MG63 (cell line): ENCODE data around the gene NPSR1. TPM values are rescaled to one million over a fixed set of nuclear protein-coding genes. Genes with fewer than 3 reads are reported as not detected.
"Not testable (repeated sequence)": the region's sequence is repeated elsewhere in the genome, so short reads cannot be mapped to it uniquely, and the experiment has no call there.

ENCODE experiments used
- DNase-seq: peaks from one replicate; pipeline ENCODE4 v3.0.0-alpha.2; 2020
- H3K27me3 ChIP-seq: fragments of 250-450 bp; sonication (Bioruptor Pico); 2 replicates; pipeline ENCODE4 v1.5.1; 2020; ENCODE audit warnings: mild to moderate bottlenecking, moderate library complexity
- H3K36me3 ChIP-seq: fragments of 250-450 bp; sonication (Bioruptor Pico); 2 replicates; pipeline ENCODE4 v1.5.1; 2020; ENCODE audit warnings: mild to moderate bottlenecking, moderate library complexity
- H3K4me3 ChIP-seq: fragments of 250-450 bp; sonication (Bioruptor Pico); 2 replicates; pipeline ENCODE4 v1.5.1; 2020; ENCODE audit warnings: mild to moderate bottlenecking, moderate library complexity
- H3K9me3 ChIP-seq: fragments of 250-450 bp; sonication (Bioruptor Pico); 2 replicates; pipeline ENCODE4 v1.5.1; 2020; ENCODE audit warnings: mild to moderate bottlenecking, moderate library complexity
- total RNA-seq: library from RNA; depleted of rRNA; stranded (reverse); fragments of >200 nt; shearing (Covaris generic); gene quantifications from 2 replicates; pipeline ENCODE4 v1.2.3, GENCODE V29; 2014; ENCODE audit warnings: low replicate concordance

The NPSR1 gene
- total RNA-seq, 1 experiment from 2014 or later = not detected

GRCh38 chr7:34838329-34838728, 180.3 kb downstream of the NPSR1 start:
- H3K9me3 ChIP-seq = no peaks in the 10 kb centered on the region
- peak; percentile 54 for DNase-seq
- no peaks in the 10 kb centered on the region for H3K27me3 ChIP-seq
- H3K4me3 ChIP-seq = no peak overlapping the region
- H3K36me3 ChIP-seq = no peaks in the 10 kb centered on the region

GRCh38 chr7:34839645-34840044, 181.6 kb downstream of the NPSR1 start:
- DNase-seq = no peak
- Histone ChIP-seq H3K9me3 (no peaks in the 10 kb centered on the region), H3K4me3 (no peak overlapping the region), H3K36me3 (no peaks in the 10 kb centered on the region), H3K27me3 (no peaks in the 10 kb centered on the region)

GRCh38 chr7:34840176-34840785, 182.3 kb downstream of the NPSR1 start:
- Histone ChIP-seq H3K27me3 (no peaks in the 10 kb centered on the region), H3K36me3 (no peaks in the 10 kb centered on the region), H3K4me3 (no peak overlapping the region), H3K9me3 (no peaks in the 10 kb centered on the region)
- DNase-seq = no peak

- no peak for DNase-seq
- Histone ChIP-seq H3K27me3 (no peaks in the 10 kb centered on the region), H3K36me3 (no peaks in the 10 kb centered on the region), H3K9me3 (no peaks in the 10 kb centered on the region), H3K4me3 (no peak overlapping the region)
Measured at GRCh38 chr7:34841326-34841725, 183.3 kb downstream of the NPSR1 start.

GRCh38 chr7:34842782-34843181, 184.8 kb downstream of the NPSR1 start:
- peak; percentile 3 for DNase-seq
- H3K4me3 ChIP-seq = no peak overlapping the region
- H3K36me3 ChIP-seq = no peaks in the 10 kb centered on the region

GRCh38 chr7:34844406-34844805, 186.4 kb downstream of the NPSR1 start:
- no peaks in the 10 kb centered on the region for H3K36me3 ChIP-seq
- H3K4me3 ChIP-seq = no peak overlapping the region
- H3K9me3 ChIP-seq = no peaks in the 10 kb centered on the region
- no peak for DNase-seq
- H3K27me3 ChIP-seq = no peaks in the 10 kb centered on the region

More at GRCh38 chr7:34842782-34843181, 184.8 kb downstream of the NPSR1 start:
- Histone ChIP-seq H3K9me3 (no peaks in the 10 kb centered on the region), H3K27me3 (no peaks in the 10 kb centered on the region)

GRCh38 chr7:34844936-34845665, 187.1 kb downstream of the NPSR1 start:
- H3K36me3 ChIP-seq = no peaks in the 10 kb centered on the region
- no peak overlapping the region for H3K4me3 ChIP-seq
- DNase-seq = no peak
- no peaks in the 10 kb centered on the region for H3K27me3 ChIP-seq
- H3K9me3 ChIP-seq = no peaks in the 10 kb centered on the region

- H3K9me3 ChIP-seq = no peaks in the 10 kb centered on the region
- H3K27me3 ChIP-seq = no peaks in the 10 kb centered on the region
- H3K4me3 ChIP-seq = no peak overlapping the region
- no peaks in the 10 kb centered on the region for H3K36me3 ChIP-seq
- no peak for DNase-seq
Measured at GRCh38 chr7:34845666-34846361, 187.8 kb downstream of the NPSR1 start.

- H3K27me3 ChIP-seq = no peaks in the 10 kb centered on the region
- no peak for DNase-seq
- no peaks in the 10 kb centered on the region for H3K9me3 ChIP-seq
Measured at GRCh38 chr7:34846976-34847375, 189.0 kb downstream of the NPSR1 start.

GRCh38 chr7:34848670-34849069, 190.7 kb downstream of the NPSR1 start:
- H3K4me3 ChIP-seq = no peak overlapping the region
- H3K9me3 ChIP-seq = no peaks in the 10 kb centered on the region
- no peak for DNase-seq
- no peaks in the 10 kb centered on the region for H3K27me3 ChIP-seq
- no peaks in the 10 kb centered on the region for H3K36me3 ChIP-seq

More at GRCh38 chr7:34846976-34847375, 189.0 kb downstream of the NPSR1 start:
- no peaks in the 10 kb centered on the region for H3K36me3 ChIP-seq
- no peak overlapping the region for H3K4me3 ChIP-seq

GRCh38 chr7:34849163-34849960, 191.3 kb downstream of the NPSR1 start:
- no peaks in the 10 kb centered on the region for H3K27me3 ChIP-seq
- H3K4me3 ChIP-seq = no peak overlapping the region
- peak; percentile 17 for DNase-seq
- no peaks in the 10 kb centered on the region for H3K36me3 ChIP-seq
- H3K9me3 ChIP-seq = no peaks in the 10 kb centered on the region

GRCh38 chr7:34849986-34850385, 192.0 kb downstream of the NPSR1 start:
- DNase-seq = no peak

GRCh38 chr7:34850681-34851080, 192.7 kb downstream of the NPSR1 start:
- Histone ChIP-seq H3K27me3 (no peaks in the 10 kb centered on the region), H3K9me3 (no peaks in the 10 kb centered on the region), H3K36me3 (no peaks in the 10 kb centered on the region), H3K4me3 (no peak overlapping the region)
- DNase-seq = no peak

More at GRCh38 chr7:34849986-34850385, 192.0 kb downstream of the NPSR1 start:
- no peaks in the 10 kb centered on the region for H3K36me3 ChIP-seq
- no peaks in the 10 kb centered on the region for H3K9me3 ChIP-seq
- H3K27me3 ChIP-seq = no peaks in the 10 kb centered on the region
- H3K4me3 ChIP-seq = no peak overlapping the region

- no peaks in the 10 kb centered on the region for H3K9me3 ChIP-seq
- H3K4me3 ChIP-seq = no peak overlapping the region
- DNase-seq = no peak
- H3K36me3 ChIP-seq = no peaks in the 10 kb centered on the region
- no peaks in the 10 kb centered on the region for H3K27me3 ChIP-seq
Measured at GRCh38 chr7:34851431-34851830, 193.4 kb downstream of the NPSR1 start.

GRCh38 chr7:34858444-34858843, 200.4 kb downstream of the NPSR1 start:
- H3K9me3 ChIP-seq, H3K36me3 ChIP-seq, H3K4me3 ChIP-seq, DNase-seq, H3K27me3 ChIP-seq: not testable (repeated sequence)

GRCh38 chr7:34859281-34859680, 201.3 kb downstream of the NPSR1 start:
- H3K4me3 ChIP-seq, H3K36me3 ChIP-seq, H3K9me3 ChIP-seq, DNase-seq, H3K27me3 ChIP-seq: not testable (repeated sequence)

GRCh38 chr7:34866222-34866621, 208.2 kb downstream of the NPSR1 start:
- H3K9me3 ChIP-seq, H3K36me3 ChIP-seq, H3K27me3 ChIP-seq, DNase-seq, H3K4me3 ChIP-seq: not testable (repeated sequence)
